Upper lobe of left lung (tissue), 4 donors: ENCODE data around the gene ADAMTSL5.

ENCODE experiments used
- POLR2A ChIP-seq, 4 donors: fragments of 450-650 bp; IDR thresholded peaks; one replicate each; pipeline ENCODE4 v1.5.1; 2016 to 2017; ENCODE audit warnings: antibody characterized with exemption in 4 of 4, mild to moderate bottlenecking in 2 of 4
- POLR2AphosphoS5 ChIP-seq, 2 donors: sonication (generic); formaldehyde crosslinking; IDR thresholded peaks; one replicate each; pipeline ENCODE4 v1.5.1; 2017; ENCODE audit warnings: antibody characterized with exemption in 2 of 2
- TF ChIP-seq, protein P1 (sequence below), 6 experiments: fragments of 450-650 bp in 4 of 6; fragments of 200-600 bp in 2 of 6; sonication (generic) in 2 of 6; IDR thresholded peaks; one replicate each; pipeline ENCODE4 v1.5.1; 2016 to 2019; ENCODE audit warnings: antibody characterized with exemption in 6 of 6

DNA sequence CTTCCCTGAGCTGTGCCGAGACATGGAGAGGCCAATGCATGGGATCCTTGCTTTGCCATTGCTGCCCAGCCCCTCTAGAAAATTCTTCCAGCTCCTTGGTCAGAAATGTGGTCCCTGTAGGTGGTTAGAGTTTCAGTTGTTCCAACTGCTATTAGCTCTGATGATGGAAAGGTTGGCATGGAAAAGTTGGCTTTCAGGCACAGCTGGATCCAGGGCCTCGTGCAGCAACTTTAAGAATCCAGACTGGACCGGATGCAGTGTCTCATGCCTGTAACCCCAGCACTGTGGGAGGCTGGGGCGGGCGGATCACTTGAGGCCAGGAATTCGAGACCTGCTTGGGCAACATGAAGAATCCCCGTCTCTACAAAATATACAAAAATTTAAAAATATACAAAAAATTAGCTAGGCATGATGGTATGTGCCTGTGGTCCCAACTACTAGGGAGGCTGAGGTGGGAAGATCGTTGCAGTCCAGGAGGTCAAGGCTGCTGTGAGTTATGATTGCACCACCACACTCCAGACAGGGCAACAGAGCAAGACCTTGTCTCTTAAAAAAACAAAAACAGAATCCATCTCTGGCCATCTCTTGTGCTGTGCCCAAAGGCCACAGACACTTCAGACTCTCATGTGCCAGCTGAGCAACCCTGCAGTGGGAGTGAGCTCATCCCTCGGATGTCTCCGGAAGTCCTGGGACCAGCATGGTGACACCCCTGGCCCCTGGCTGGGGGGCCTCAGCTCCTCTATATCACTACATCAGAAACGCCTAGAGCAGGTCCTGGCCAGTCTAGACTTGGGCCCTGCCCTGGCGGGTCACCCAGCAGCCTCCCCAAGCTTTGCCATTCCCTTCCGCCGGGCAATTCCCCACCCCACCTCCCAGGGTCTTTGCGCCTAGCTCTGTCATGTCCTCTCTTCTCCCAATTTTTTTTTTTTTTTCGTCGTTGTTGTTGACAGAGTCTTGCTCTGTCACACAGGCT is 38.5 kb upstream of the ADAMTSL5 start:
- TF ChIP-seq POLR2A (IDR thresholded peaks at IDR 0.05) (no peak), POLR2AphosphoS5 (IDR thresholded peaks at IDR 0.05) (no peak)
- TF ChIP-seq, protein P1, sequence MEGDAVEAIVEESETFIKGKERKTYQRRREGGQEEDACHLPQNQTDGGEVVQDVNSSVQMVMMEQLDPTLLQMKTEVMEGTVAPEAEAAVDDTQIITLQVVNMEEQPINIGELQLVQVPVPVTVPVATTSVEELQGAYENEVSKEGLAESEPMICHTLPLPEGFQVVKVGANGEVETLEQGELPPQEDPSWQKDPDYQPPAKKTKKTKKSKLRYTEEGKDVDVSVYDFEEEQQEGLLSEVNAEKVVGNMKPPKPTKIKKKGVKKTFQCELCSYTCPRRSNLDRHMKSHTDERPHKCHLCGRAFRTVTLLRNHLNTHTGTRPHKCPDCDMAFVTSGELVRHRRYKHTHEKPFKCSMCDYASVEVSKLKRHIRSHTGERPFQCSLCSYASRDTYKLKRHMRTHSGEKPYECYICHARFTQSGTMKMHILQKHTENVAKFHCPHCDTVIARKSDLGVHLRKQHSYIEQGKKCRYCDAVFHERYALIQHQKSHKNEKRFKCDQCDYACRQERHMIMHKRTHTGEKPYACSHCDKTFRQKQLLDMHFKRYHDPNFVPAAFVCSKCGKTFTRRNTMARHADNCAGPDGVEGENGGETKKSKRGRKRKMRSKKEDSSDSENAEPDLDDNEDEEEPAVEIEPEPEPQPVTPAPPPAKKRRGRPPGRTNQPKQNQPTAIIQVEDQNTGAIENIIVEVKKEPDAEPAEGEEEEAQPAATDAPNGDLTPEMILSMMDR (IDR thresholded peaks at IDR 0.05), result no peak
